GM21526 (cell line): Measurements from ENCODE around the gene ADGRV1.
"Not testable (repeated sequence)": the region's sequence is repeated elsewhere in the genome, so short reads cannot be mapped to it uniquely, and the experiment has no call there.

Experiments
- ATAC-seq: cut with Tn5 transposase; IDR thresholded peaks from one replicate; pipeline ENCODE4 v1.9.1; 2021; ENCODE audit warnings: moderate library complexity; ENCODE audit not compliant: unreplicated experiment, low FRiP score

Gene ADGRV1

GRCh38 chr5:90889325-90889600 lies 330.7 kb downstream of the ADGRV1 start:
- no peak for ATAC-seq

DNA sequence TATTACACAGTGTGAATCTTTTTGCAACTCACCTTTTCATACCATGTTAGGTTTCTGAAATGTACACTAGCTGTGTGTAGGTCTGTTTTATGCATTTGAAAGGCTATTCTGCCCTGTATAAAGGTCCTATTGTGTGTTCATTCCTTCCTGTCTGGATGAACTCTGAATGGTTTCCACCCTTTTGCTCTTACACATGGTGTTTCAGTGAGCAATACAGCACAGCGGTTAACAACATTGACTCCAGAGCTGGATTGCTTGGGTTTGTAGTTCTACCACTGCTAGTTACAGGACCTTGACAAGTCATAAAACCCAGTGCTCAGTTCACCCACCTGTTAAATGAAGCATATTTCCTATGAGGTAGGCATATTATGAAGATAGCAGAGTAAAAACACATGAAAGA lies 331.6 kb downstream of the ADGRV1 start:
- no peak for ATAC-seq

- ATAC-seq = no peak
Measured at GRCh38 chr5:90894866-90895420, 336.3 kb downstream of the ADGRV1 start.

- no peak for ATAC-seq
Measured at GRCh38 chr5:90897618-90898017, 339.0 kb downstream of the ADGRV1 start.

GRCh38 chr5:90898326-90899013 lies 339.9 kb downstream of the ADGRV1 start:
- no peak for ATAC-seq

DNA sequence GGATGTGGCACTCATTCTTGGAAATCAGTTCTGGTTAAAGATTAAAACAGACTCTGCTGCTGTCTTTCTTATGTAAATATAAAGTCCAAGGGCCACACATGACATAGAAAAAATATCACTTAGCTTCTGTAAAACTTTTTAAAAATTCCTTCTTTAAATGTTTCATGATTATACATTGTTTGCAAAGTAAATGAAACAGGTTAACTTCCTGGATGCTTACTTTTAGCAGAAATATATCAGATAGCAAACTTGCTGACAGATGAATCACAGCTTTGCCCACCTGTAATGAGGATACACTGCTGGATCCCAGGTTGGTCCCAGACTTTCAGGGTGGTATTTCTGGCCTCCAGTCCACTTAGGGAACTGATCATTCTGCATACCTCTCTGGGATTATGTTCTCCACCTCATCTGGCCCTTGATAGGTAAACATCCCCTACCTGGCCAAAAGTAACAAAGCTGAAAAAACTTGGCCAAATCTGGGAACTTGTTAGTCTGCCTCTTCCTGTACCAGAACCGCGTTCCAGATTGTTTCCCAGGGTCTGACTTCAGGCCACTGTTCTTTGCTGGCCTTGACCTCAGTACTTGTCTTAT lies 340.5 kb downstream of the ADGRV1 start:
- ATAC-seq = no peak

GRCh38 chr5:90901261-90901660 lies 342.7 kb downstream of the ADGRV1 start:
- ATAC-seq = no peak

- no peak for ATAC-seq
Measured at GRCh38 chr5:90902170-90902569, 343.6 kb downstream of the ADGRV1 start.

DNA sequence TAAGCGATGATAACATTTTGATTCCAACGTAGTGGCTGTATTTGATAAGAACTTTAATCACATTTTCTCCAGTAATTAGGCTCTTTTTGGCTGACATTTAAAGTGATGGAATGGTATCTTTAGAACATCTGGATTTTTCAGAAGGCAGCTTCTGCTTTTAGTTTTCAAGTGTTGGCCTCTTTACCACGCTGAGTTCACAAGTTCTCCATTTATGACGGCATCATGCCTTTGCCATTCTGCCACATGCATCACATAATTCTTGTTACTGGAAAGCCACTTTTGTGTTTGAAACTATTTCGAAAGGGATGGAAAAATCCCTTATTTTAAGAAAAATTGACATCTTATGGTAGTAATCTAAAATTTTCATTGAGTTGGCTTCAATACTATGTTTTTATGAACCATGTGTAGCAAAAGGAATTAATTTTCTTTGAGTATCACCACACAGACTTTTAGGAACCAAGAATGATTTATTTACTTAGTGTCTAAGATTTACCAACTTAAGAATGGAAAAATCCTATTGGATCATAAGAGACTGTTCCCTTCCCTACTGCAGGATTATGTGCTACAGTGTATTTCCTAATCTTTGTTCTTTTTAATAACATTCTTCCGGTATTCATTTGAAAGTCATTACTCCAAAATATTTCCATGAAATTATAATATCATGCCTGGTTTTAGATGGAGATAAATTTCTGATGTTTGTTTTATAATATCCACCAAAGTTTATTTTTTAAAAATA lies 344.2 kb downstream of the ADGRV1 start:
- no peak for ATAC-seq

GRCh38 chr5:90909101-90909503 lies 350.5 kb downstream of the ADGRV1 start:
- no peak for ATAC-seq

GRCh38 chr5:90909940-90910339 lies 351.3 kb downstream of the ADGRV1 start:
- ATAC-seq = no peak

DNA sequence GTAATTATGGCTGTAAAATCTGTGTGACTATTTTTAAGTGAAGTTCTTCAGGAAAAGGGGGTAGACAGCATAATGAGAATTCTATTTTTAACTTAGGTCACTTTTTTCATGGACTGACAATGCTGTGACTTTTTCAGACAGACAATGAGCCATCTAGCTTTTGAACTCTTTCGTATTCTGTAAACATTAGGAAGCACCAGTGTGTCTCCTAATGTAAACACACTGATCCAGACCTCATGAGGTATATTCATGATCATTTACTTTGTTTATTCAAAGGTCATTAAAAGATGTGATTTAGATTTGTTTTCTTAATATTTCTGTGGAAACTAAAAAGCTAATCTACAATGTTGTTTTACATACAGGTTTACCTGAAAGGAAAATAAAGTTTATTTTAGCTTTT lies 352.6 kb downstream of the ADGRV1 start:
- no peak for ATAC-seq

GRCh38 chr5:90912476-90912875 lies 353.9 kb downstream of the ADGRV1 start:
- ATAC-seq = no peak

- ATAC-seq = no peak
Measured at GRCh38 chr5:90915393-90915792, 356.8 kb downstream of the ADGRV1 start.

DNA sequence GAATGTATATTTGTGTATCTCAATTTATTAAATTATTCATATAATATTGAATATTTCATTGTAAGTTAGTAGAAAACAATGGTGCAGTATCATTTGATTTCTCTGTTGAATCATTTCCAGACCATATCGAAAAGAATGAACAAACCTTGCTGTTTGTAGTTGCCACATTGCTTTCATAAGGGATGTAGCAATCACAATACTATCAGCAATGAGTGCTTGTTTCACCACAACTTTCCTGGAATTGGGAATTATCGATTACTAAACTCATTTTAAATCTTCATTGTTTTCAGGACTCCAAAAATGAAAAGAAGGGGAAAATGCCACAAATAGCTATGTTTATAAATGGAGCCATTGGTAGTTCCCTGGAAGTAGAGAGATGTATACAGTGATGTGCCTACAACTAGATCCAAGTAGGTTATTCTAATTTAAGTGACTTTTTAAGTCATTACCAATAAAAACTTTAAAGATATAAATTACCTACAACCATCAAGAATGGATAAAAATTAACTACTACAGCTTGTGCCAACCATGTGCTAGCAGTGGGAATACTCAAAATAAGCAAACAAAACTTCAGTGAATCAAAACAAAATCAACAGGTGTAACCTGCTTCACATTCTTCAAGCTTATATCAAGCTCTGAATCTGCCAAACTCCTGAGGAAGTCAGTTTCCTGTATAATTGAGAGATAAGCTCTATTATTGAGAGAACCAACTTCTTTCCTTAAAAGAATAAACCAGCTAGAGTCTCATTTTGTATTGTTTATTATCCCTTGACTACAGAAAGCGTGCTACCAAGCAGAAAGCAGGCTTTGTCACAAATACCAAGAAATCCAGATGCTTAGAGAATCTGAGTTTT lies 358.6 kb downstream of the ADGRV1 start:
- ATAC-seq = no peak

DNA sequence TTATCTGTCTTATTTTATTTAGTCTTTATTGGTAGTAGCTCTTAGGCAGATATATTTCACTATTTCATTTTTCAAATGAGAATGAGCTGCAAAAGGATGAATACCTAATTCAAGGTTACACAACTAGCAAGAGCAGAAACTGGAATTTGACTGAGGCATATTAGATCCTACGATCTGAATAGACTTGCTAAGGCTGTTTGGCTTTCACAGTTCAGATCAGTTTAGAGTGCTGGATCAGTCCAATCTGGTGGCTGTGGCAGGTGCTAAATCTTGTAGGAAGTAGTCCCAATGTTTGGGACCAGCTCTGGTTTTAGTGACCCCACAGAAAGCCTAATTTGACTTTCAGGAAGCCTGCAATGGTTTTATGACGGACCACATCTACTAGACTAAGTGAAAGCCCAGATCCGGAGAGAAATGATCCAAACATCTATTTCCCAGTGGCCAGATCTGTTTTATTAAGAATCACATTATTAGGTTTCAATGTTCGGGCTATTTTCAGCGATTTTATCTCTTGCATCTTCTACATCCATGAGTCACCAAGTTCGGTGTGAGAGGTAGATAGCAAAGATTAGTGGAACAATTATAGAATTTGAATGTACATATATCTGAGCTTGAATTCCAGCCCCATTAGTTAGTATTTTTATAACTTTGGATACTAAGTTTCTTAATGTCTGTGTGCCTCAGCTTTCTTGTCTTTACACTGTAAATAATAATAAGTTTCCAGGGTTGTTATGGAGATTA lies 359.5 kb downstream of the ADGRV1 start:
- ATAC-seq = no peak

DNA sequence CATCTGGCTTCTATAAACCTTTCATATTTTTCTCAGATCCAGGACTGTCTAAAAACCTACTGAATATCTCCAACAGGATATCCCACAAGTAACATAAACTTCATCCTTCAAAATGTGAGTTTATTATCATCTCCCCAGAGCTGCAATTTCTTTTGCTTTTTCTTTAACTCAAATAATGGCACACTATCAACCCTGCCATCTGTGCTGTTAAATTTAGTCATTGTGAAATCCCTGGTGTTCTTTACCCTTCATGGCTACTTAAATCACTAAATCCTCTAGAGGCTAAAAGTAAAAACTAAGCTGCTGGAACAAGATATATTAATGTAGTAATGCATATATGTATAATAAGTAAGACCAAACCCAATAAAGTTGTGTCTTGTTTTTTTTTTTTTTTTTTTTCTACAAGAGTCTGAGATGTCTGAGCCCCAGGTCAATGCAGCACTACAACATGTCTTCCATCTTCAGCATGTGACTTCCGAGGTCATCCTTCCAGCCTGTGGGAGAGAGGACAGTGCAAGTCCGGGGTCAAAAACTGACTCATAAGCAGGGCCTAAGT lies 362.9 kb downstream of the ADGRV1 start:
- ATAC-seq = no peak

GRCh38 chr5:90924222-90924621 lies 365.6 kb downstream of the ADGRV1 start:
- ATAC-seq = not testable (repeated sequence)

DNA sequence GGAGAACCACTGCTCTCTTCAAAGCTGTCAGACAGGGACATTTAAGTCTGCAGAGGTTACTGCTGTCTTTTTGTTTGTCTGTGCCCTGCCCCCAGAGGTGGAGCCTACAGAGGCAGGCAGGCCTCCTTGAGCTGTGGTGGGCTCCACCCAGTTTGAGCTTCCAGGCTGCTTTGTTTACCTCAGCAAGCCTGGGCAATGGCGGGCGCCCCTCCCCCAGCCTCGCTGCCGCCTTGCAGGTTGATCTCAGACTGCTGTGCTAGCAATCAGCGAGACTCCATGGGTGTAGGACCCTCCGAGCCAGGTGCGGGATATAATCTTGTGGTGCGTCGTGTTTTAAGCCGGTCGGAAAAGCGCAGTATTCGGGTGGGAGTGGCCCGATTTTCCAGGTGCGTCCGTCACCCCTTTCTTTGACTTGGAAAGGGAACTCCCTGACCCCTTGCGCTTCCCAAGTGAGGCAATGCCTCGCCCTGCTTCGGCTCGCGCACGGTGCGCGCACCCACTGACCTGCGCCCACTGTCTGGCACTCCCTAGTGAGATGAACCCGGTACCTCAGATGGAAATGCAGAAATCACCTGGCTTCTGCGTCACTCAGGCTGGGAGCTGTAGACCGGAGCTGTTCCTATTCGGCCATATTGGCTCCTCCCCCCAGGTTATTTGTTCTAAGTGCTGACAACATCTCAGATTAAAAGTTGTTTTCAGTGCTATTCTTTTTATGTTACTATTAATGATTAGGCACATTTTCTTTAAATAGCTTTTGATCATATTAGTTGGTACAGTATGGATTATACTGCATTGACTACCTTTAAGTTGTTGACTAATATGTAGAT lies 370.6 kb downstream of the ADGRV1 start:
- not testable (repeated sequence) for ATAC-seq
